Adrenal gland (tissue), 12 donors: Measurements from ENCODE around the gene DDC. TPM values are rescaled to one million over a fixed set of nuclear protein-coding genes. Genes with fewer than 3 reads are reported as not detected.

ENCODE experiments used
- DNase-seq, 7 donors: peaks; one replicate each; pipeline ENCODE4 v3.0.0-alpha.2; 2019 to 2020
- H3K27ac ChIP-seq, 5 donors: fragments of 200-600 bp; sonication (generic) in 4 of 5; 1 replicate in 3 of 5; 2 replicates in 2 of 5; pipeline versions ENCODE4 v1.5.1 to v1.8.0; 2016 to 2020; ENCODE audit warnings: mild to moderate bottlenecking in 1 of 5
- H3K27me3 ChIP-seq: fragments of 200-600 bp; 2 replicates; pipeline ENCODE4 v1.8.0; 2021
- H3K36me3 ChIP-seq, 2 donors: fragments of 200-600 bp; replicated peaks in 1 of 2; 1 replicate in 1 of 2; 2 replicates in 1 of 2; pipeline versions ENCODE4 v1.5.1 to v1.8.0; 2018 to 2022
- H3K4me1 ChIP-seq, 2 donors: fragments of 200-600 bp; replicated peaks in 1 of 2; 1 replicate in 1 of 2; 2 replicates in 1 of 2; pipeline versions ENCODE4 v1.5.1 to v1.8.0; 2018 to 2021
- H3K4me3 ChIP-seq, 4 donors: fragments of 200-600 bp; sonication (generic) in 3 of 4; one replicate each; pipeline ENCODE4 v1.5.1; 2016 to 2018
- H3K9me3 ChIP-seq, 3 donors: fragments of 200-600 bp; sonication (generic) in 1 of 3; replicated peaks in 1 of 3; 1 replicate in 2 of 3; 2 replicates in 1 of 3; pipeline versions ENCODE4 v1.5.1 to v1.8.0; 2016 to 2021
- POLR2A ChIP-seq, 2 donors: fragments of 450-650 bp; IDR thresholded peaks; one replicate each; pipeline ENCODE4 v1.6.1; 2017; ENCODE audit warnings: antibody characterized with exemption in 2 of 2, mild to moderate bottlenecking in 2 of 2, moderate library complexity in 1 of 2
- WGBS, 4 donors: extraction: QIAGEN DNeasy Blood & Tissue Kit in 2 of 4; methylation state at CpG; one replicate each; pipeline versions ENCODE4 v1.1.5 to v1.1.7; 2013 to 2017; 5-methylcytosine and 5-hydroxymethylcytosine counted together
- intact Hi-C, 2 donors: fragments of 100-400 bp; cut with DNase I; formaldehyde crosslinking; loops; one replicate each; pipeline versions ENCODE4 v1.14.1 to v1.15.0; 2022 to 2023
- polyA plus RNA-seq, 3 donors: library from polyadenylated mRNA; stranded (reverse); fragments of 200-250 nt in 2 of 3; fragments of 350-450 nt in 1 of 3; fragmentation: Illumina TruSeq in 1 of 3; extraction: RNeasy Lipid Tissue Mini Kit (QIAGEN cat#74804) in 1 of 3; gene quantifications; one replicate each; pipeline ENCODE4 v1.2.3, GENCODE V29; 2013 to 2014
- total RNA-seq, 9 donors: library from RNA; depleted of rRNA in 4 of 9; stranded (reverse); fragments of >200 nt in 4 of 9; fragments of 120-200 nt in 1 of 9; fragmentation: NEBNext Ultra II Directional in 1 of 9; extraction: Animal tissue kit (Norgen Biotek cat#: 25700) in 1 of 9; gene quantifications; one replicate each; pipeline versions ENCODE4 v1.1.0 to v1.2.4, GENCODE V29; 2013 to 2023
- TF ChIP-seq, protein P1 (sequence below), 6 experiments: fragments of 450-650 bp in 4 of 6; fragments of 200-600 bp in 2 of 6; sonication (generic) in 1 of 6; IDR thresholded peaks; 1 replicate in 5 of 6; 2 replicates in 1 of 6; pipeline versions ENCODE4 v1.5.1 to v1.8.0; 2016 to 2021; ENCODE audit warnings: antibody characterized with exemption in 6 of 6, mild to moderate bottlenecking in 2 of 6, moderate library complexity in 1 of 6
- donor health status: healthy with polysubstance abuse.
- donor health status: Bipolar disorder and iron deficiency.
- donor health status: DM: yes; HTN: yes; CAD: no.
- donor health status: DM: no; HTN: no; CAD: no.
- donor health status: DM: no; HTN: no; CAD: no.
- donor health status: DM: yes; HTN: yes; CAD: no.

Gene DDC
- total and polyA plus RNA-seq, 12 donors: 0.58 to 52.7 (median 15.4) TPM

DNA sequence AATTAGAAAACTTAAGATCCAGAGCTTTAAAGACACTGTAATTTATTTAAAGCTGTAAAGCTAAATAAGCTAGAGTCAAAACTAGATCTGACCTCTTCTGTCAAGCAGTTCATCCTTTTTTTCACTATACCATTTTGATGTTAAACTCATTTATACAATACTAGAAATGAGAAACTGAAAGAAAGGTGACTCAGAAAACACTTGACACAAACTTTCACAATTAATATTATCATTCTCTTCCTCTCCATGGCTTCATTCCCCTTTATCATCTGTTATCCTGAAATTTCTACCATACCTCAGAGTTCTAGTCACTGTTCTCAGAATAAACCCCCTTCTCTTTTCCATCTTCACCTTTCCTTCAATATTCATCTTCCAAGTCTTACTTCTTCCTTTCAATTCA is 116.4 kb downstream of the DDC start:
- H3K27me3 ChIP-seq: no peaks in the 10 kb centered on the region
- peaks cover 0 to 14% of the 10 kb centered on the region in 2 donors for H3K36me3 ChIP-seq
- H3K27ac ChIP-seq: no peak overlapping the region

DNA sequence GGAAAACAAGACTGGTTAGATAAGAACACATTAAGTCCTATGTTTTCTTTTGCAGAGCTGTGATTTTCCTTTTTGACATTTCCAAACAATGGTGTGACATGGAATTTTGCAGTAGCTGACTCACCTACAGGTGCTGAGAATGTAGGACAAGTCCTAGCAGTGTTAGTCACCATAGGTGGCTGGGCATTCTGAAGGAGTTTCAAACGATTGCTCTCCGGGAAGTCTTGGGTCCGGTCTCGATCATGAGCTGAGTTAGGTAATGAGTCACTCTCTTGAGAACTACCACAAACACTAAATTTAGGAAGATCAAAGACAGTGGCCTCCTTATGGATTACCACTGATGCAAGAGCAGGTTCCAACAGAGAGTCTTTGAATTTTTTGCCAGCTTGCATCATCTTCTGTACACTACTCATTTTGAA is 118.7 kb downstream of the DDC start:
- Histone ChIP-seq H3K9me3 (no peaks in the 10 kb centered on the region), H3K36me3 (peaks cover 0 to 14% of the 10 kb centered on the region in 2 donors), H3K27ac (no peak overlapping the region), H3K4me1 (peaks cover 8 to 15% of the 10 kb centered on the region in 2 donors), H3K27me3 (no peaks in the 10 kb centered on the region), H3K4me3 (no peak overlapping the region)
- 79 to 96% (median 88%) methylated on average over 3 to 4 of the region's 4 CpGs for WGBS, 4 donors
- DNase-seq: no peak
- intact Hi-C loops: no loop called here
- TF ChIP-seq, protein P1, sequence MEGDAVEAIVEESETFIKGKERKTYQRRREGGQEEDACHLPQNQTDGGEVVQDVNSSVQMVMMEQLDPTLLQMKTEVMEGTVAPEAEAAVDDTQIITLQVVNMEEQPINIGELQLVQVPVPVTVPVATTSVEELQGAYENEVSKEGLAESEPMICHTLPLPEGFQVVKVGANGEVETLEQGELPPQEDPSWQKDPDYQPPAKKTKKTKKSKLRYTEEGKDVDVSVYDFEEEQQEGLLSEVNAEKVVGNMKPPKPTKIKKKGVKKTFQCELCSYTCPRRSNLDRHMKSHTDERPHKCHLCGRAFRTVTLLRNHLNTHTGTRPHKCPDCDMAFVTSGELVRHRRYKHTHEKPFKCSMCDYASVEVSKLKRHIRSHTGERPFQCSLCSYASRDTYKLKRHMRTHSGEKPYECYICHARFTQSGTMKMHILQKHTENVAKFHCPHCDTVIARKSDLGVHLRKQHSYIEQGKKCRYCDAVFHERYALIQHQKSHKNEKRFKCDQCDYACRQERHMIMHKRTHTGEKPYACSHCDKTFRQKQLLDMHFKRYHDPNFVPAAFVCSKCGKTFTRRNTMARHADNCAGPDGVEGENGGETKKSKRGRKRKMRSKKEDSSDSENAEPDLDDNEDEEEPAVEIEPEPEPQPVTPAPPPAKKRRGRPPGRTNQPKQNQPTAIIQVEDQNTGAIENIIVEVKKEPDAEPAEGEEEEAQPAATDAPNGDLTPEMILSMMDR (IDR thresholded peaks at IDR 0.05): no peak
- no peak for TF ChIP-seq POLR2A (IDR thresholded peaks at IDR 0.05)

More for the DNA sequence above, 116.4 kb downstream of the DDC start:
- Histone ChIP-seq H3K4me3 (no peak overlapping the region), H3K9me3 (no peaks in the 10 kb centered on the region), H3K4me1 (peaks cover 8 to 15% of the 10 kb centered on the region in 2 donors)
- TF ChIP-seq, protein P1 (IDR thresholded peaks at IDR 0.05): no peak
- TF ChIP-seq POLR2A (IDR thresholded peaks at IDR 0.05): no peak
- DNase-seq: no peak
- intact Hi-C loops: no loop called here

DNA sequence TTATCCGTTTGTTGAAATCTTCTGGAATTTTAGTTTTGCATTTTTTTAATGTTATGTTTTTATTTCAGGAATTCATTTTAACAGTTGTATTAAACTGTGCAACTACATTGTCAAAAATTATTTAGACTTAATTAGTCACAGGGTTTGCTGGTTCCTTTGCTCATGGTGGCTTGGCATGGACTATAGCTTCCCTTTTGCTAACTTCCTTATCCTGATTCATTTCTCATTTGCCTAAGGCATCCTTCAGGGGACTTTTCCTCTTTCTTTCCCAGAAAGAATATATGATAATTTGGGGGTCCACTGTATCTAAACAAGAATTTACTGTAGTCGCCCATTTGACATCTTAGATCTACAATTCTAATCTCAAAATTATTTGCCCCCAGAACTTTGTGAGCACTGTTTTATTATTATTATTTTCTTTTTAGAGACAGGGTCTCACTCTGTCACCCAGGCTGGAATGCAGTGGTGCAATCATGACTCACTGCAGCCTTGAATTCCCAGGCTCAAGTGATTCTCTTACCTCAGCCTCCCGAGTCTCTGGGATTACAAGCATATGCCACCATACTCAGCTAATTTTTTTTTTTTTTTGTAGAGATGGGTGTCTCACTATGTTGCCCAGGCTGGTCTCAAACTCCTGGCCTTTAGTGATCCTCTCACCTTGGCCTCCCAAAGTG is 128.9 kb downstream of the DDC start:
- 66 to 74% (median 67%) methylated on average over 3 of the region's 3 CpGs for WGBS, 4 donors

DNA sequence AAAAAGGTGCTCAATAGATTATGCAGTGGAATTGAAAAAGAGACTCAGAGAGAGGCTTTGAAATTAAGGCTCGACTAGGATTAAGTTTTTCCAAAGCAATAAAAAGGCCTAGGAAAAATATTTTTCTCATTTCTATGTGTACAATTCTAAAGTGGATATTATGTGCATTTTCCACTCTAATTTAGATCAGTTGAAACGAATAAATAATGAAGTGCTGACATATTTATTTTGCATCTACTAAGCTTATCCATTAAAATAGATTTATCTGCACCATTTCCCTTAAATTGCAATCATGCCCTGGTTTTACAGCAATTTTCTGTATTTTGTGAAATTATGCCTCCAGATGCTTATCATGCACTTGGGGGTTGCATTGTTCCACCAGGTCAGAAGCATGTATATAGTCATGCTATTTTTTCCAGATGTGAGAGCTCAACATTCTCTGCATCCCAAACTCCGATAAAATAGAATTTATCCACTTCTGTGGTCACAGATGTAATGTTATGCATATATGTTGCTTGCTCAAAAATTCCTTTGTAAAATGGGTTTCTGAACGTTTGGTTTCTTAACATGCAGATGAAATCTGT is 133.4 kb downstream of the DDC start:
- Histone ChIP-seq H3K27ac (no peak overlapping the region), H3K27me3 (no peaks in the 10 kb centered on the region), H3K4me1 (no peaks in the 10 kb centered on the region), H3K36me3 (no peaks in the 10 kb centered on the region), H3K4me3 (no peak overlapping the region), H3K9me3 (no peaks in the 10 kb centered on the region)
- TF ChIP-seq, protein P1 (IDR thresholded peaks at IDR 0.05): no peak
- no peak for DNase-seq
- WGBS, 4 donors: 74 to 85% (median 79%) methylated on average over 4 of the region's 4 CpGs
- intact Hi-C loops: no loop called here

More for the DNA sequence above, 128.9 kb downstream of the DDC start:
- DNase-seq: peak in 3 of 7 donors; percentile 26 to 42 (median 27)
- no peaks in the 10 kb centered on the region for H3K9me3 ChIP-seq
- intact Hi-C loops: no loop called here
- no peaks in the 10 kb centered on the region for H3K27me3 ChIP-seq
- no peak overlapping the region for H3K4me3 ChIP-seq
- H3K4me1 ChIP-seq: no peaks in the 10 kb centered on the region
- no peaks in the 10 kb centered on the region for H3K36me3 ChIP-seq
- no peak overlapping the region for H3K27ac ChIP-seq
- TF ChIP-seq, protein P1 (IDR thresholded peaks at IDR 0.05): no peak
- TF ChIP-seq POLR2A (IDR thresholded peaks at IDR 0.05): no peak
